ENCODE results near the gene VEGFB.

Gene VEGFB, protein sequence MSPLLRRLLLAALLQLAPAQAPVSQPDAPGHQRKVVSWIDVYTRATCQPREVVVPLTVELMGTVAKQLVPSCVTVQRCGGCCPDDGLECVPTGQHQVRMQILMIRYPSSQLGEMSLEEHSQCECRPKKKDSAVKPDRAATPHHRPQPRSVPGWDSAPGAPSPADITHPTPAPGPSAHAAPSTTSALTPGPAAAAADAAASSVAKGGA

GRCh38 chr11:64233913-64234586, at the start of gene VEGFB:
VEGFB (plus strand) TSS chr11:64234584; CDS start chr11:64234834, 250 bp downstream.
- in situ Hi-C loops (cut with MboI; ENCODE audit: low sequenced_read_pairs) = no loop called here

DNA sequence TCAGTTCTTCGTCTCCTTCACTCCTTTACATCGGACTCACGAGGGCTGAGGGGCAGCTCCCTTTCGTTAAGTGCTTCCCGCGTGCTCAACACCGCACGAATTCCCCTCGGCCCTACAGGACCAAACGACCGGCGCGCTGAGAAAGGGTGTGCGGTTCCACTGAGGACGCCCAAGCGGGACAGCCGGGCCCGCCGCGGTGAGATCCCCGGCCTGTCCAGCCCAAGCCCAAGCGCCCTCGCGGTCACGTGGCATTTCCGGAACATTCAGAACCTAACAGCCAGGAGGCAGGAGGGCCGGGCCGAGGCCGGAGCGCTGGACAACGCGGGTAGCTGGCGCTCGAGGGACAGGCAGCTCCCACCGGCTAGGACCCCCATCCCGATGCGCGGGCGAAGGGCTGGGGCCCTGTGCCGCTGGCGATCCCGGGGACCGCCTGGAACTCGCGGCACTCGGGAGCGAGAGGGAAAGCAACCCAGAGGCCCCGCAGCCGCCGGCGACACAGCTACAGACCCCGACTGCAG, 49.1 kb upstream of the VEGFB start:
- in situ Hi-C loops (cut with MboI; ENCODE audit: low sequenced_read_pairs) = no loop called here

- in situ Hi-C loops (cut with MboI; ENCODE audit: low sequenced_read_pairs) = no loop called here
Measured at GRCh38 chr11:64185693-64186491, 48.5 kb upstream of the VEGFB start, which contains the start of gene STIP1. STIP1 (plus strand) TSS chr11:64186171; CDS start chr11:64186262, 91 bp downstream.

DNA sequence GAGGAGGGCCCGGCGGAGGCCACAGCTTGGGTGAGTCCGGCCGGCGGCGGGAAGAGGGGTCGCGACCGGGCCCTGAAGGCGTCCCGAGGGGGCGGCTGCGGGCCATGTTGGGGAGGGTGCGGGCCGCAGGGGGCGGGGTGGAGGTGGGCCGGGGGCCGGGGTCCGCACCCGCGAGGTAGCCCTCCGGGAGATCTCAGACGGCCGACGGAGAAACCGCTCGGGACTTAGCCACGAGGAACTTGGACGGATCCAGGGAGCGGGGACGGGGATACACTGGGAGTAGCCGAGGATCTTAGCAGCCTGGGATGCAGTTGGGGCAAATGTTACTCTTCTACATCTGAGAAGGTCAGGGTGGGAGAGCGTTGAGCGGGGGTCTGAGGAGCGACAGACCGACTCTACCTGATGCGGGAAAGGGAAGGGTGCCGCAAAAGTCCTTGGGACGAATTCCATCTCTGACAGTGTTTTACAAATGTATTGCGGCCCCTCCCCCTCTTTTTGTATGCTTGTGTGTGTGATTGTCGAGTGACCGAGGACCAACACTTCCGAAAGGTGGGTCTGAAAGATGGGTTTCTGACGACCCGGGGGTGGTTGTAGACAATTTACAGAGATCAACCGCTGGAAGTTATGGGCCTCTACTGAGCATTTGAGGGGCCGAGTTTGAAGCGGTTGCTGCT, 47.8 kb upstream of the VEGFB start:
- in situ Hi-C loops (cut with MboI; ENCODE audit: low sequenced_read_pairs) = no loop called here

DNA sequence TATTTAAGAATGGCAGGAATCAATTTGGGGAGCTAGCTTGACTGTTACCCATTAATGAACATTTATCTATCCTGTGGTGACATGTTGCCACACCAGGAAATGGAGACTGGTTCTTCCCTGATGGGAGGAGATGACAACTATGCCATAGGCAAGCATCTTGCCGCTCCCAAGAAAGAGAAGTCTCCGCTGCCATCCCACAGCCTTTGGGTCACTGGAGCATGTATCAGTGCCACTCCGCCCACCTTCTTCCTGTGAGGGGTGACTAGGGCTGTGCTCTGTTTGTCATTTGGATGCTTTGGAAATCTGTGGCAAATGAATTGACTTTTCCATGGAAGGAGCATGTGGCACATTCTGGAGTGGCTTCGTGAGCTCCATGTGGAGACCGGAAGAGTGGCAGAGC, 42.0 kb upstream of the VEGFB start:
- in situ Hi-C loops (cut with MboI; ENCODE audit: low sequenced_read_pairs) = no loop called here

DNA sequence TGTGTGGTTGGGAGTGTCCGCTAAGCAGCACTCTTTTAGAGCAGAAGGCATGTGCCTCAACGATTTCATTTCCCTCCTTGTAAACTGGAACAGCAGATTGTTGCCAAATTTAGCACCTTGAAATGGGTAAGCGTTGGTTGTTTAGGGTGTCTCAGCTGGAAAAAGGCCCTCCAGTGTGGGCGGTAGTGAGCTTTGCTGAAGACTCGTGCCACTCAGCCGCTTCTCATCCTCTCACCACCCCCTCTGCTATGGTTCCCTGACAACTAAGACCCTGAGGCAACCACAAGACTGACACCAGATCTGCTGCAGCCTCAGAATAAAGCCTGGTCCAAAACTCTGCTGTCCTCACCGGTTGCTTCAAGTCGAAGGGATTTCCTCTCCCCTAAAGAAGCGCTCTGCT, 37.8 kb upstream of the VEGFB start:
- in situ Hi-C loops (cut with MboI; ENCODE audit: low sequenced_read_pairs) = no loop called here

DNA sequence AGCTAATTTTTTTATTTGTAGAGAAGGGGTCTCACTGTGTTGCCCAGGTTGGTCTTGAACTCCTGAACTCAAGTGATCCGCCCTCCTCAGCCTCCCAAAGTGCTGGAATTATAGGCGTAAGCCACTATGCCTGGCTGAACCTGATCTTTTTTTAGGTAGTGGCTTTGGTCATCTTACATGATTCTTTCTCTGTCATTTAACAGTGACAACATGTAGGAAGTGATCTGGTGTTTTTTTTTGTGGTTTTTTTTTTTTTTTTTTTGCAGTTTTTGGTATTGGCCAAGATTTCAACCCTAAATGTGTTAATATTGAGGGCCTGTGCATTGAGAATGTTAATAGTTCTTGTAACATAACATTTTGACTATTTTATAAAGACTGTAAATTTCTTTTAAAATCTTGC, 35.9 kb upstream of the VEGFB start:
- in situ Hi-C loops (cut with MboI; ENCODE audit: low sequenced_read_pairs) = no loop called here

GRCh38 chr11:64201543-64201942, 32.8 kb upstream of the VEGFB start:
- in situ Hi-C loops (cut with MboI; ENCODE audit: low sequenced_read_pairs) = no loop called here

- in situ Hi-C loops (cut with MboI; ENCODE audit: low sequenced_read_pairs) = no loop called here
Measured at GRCh38 chr11:64202992-64203391, 31.4 kb upstream of the VEGFB start.

DNA sequence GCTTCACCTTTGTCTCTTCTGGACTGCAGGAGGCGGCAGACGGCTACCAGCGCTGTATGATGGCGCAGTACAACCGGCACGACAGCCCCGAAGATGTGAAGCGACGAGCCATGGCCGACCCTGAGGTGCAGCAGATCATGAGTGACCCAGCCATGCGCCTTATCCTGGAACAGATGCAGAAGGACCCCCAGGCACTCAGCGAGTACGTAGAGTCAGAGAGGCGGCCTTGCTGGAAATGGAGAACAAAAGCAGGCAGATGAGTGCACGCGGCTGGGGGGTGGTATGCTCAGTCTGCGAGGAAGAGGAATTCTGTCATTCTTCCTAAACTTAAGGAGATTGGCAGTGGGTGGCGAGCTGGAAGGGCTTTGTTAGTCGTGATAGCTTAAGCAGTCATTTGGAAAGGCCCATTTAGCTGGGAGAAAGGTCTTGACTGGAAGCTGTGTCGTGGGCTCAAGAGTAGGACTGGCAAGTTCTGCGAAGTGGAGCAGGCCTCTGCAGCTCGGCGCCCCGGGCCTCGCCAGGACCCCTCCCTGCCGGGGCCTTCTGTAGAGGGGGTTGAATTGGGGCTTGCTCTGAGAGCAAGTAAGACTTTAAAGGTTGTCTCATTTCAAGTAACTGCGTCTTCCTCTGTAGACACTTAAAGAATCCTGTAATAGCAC, 30.8 kb upstream of the VEGFB start:
- in situ Hi-C loops (cut with MboI; ENCODE audit: low sequenced_read_pairs) = no loop called here

GRCh38 chr11:64204080-64204440, 30.3 kb upstream of the VEGFB start:
- in situ Hi-C loops (cut with MboI; ENCODE audit: low sequenced_read_pairs) = no loop called here

DNA sequence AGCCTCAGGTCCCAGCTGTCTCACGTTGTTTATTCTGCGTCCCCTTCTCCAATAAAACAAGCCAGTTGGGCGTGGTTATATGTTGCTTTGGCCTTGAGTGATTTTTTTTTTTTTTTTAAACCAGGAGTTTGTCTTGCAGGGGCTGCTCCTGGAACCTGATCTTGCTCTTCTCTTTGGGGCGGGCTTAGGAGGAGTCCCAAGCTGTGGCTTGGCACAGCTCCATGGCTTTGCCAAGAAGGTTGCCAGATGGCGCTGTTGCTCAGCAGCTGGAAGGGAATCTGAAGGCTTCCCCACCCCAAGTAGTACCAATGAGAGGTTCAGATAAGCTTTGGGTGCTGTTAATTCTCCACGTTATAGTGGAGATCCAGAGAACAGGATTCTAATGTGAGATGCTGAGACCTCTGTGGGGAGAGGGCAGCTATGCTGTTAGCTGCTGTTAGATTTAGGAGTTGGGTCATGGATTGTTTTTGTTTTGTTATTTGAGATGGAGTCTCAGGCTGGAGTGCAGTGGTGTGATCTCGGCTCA, 29.9 kb upstream of the VEGFB start:
- in situ Hi-C loops (cut with MboI; ENCODE audit: low sequenced_read_pairs) = no loop called here

GRCh38 chr11:64206457-64207255, 27.7 kb upstream of the VEGFB start, which contains the start of gene FERMT3:
FERMT3 (plus strand) TSS chr11:64206721; CDS start chr11:64207365, 644 bp downstream.
- in situ Hi-C loops (cut with MboI; ENCODE audit: low sequenced_read_pairs) = no loop called here

DNA sequence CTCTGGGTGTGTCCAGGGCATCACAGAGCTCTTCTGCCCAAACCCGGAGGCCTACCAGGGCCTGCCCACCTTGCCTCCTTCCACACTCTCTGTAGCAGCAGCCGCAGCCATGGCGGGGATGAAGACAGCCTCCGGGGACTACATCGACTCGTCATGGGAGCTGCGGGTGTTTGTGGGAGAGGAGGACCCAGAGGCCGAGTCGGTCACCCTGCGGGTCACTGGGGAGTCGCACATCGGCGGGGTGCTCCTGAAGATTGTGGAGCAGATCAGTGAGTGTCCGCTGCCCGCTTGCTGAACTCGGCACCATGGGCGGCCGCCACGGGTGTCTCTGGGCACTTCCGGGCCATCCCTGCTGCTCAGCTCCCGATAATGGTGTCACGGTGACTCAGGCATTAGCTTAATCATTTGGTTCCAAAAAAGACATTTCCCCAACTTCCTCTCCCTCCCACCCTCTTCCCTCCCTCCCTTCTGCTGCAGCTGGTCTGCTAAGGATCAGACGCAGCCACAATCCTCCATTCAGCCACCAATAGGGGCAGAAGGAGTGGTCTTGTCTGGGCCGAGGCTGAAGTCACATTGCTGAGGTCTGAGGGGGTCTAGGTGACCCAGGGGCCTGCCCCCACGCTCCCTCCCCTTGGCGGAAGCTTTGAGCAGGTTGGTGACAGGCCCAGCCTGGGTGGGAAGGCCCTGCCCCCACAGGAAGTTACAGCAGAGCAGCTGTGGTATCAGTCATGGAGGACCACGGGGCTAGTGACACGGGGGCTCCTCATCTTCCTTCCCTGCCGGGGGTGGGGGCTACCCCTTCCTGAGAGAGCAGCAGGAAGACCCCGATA, 26.9 kb upstream of the VEGFB start:
- in situ Hi-C loops (cut with MboI; ENCODE audit: low sequenced_read_pairs) = no loop called here

GRCh38 chr11:64208086-64208795, 26.1 kb upstream of the VEGFB start:
- in situ Hi-C loops (cut with MboI; ENCODE audit: low sequenced_read_pairs) = no loop called here

DNA sequence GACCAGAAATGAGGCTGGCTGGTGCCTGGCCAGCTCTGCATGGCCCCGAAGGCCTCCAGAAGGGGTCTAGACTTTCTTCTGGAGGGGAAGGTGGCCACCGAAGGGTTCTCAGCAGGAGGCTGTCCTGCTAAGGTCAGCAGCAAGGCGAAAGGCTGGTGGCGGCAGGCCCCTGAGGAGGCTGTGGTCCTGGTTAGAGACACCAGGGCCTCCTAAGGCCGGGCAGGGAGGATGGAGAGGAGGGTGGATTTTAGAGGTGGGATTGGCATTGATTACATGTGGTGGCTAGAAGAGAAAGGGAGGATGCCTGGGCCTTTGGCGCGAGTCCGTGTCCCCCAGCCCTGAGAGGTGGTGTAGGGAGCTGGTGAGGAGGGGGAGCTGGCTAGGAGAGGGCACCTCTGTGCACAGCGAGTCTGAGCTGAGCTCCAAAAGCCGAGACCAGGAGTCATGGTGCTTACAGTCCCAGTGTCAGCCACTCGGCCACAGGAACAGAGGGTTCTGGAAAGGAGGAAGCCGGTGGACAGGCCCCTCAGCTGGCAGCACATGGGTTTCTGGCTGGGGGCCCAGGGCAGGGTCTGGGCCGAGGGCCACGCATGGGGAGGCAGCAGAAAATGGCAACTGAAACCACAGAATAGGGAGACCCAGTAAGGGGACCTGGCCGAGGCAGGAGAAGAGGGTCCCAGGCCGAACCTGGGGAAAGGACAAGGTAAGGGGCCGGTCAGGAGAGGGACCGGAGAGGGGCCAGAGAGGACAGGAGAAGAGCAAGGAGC, 25.4 kb upstream of the VEGFB start:
- in situ Hi-C loops (cut with MboI; ENCODE audit: low sequenced_read_pairs) = no loop called here

DNA sequence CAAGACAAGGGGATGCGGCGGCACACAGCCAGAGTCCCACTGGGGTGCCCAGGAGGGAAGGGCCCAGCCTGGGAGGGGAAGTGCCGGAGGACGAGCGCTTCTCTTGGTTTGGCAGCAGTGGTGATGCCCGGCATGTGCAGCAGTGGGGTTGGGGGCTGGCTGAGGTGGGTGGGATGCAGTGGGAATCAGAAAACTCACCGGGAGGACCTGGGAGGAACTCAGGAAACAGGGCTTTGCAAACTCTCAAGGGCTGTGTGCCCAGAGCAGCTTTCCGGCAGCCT, 24.9 kb upstream of the VEGFB start:
- in situ Hi-C loops (cut with MboI; ENCODE audit: low sequenced_read_pairs) = no loop called here
